ENCODE data around the gene XIAP. TPM values are rescaled to one million over a fixed set of nuclear protein-coding genes. Genes with fewer than 3 reads are reported as not detected.
"Not testable (repeated sequence)": the region's sequence is repeated elsewhere in the genome, so short reads cannot be mapped to it uniquely, and the experiment has no call there.

Gene XIAP
- total RNA-seq, 1 donor from 2014 or later, result 35.3 TPM

GRCh38 chrX:123846577-123847038 lies 13.2 kb upstream of the XIAP start:
- Mint-ChIP-seq H3K36me3 (ENCODE audit: insufficient read depth) (peaks cover 2% of the 10 kb centered on the region), H3K27ac (no peak overlapping the region)

DNA sequence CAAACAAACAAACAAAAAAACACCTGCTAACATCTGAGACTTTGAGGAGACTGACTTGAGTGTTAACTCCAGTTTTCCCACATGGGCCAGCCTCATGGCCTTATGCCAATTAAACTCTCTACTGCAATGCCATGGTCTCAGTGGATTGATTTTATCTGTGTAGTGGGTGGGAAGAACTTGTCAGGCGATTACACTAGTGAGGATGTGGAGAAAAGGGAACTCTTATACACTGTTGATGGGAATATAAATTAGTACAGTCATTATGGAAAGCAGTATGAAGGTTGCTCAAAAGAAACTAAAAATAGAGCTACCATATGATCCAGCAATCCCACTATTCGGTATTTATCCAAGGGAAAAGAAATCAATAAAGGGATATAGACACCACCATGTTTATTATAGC lies 12.8 kb upstream of the XIAP start:
- H3K36me3 Mint-ChIP-seq (ENCODE audit: insufficient read depth), result peaks cover 2% of the 10 kb centered on the region

More at GRCh38 chrX:123846577-123847038, 13.2 kb upstream of the XIAP start:
- H3K4me3 Mint-ChIP-seq (ENCODE audit: low read depth), result no peak overlapping the region
- no peaks in the 10 kb centered on the region for H3K4me1 Mint-ChIP-seq (ENCODE audit: low read depth)
- no peak for DNase-seq (ENCODE audit: low spot score, unreplicated experiment)
- TF ChIP-seq CTCF (IDR thresholded peaks at IDR 0.05; ENCODE audit: unreplicated experiment), result no peak
- H3K27me3 Mint-ChIP-seq, result no peaks in the 10 kb centered on the region
- peaks cover 22% of the 10 kb centered on the region for H3K9me3 Mint-ChIP-seq (ENCODE audit: low read depth)

DNA sequence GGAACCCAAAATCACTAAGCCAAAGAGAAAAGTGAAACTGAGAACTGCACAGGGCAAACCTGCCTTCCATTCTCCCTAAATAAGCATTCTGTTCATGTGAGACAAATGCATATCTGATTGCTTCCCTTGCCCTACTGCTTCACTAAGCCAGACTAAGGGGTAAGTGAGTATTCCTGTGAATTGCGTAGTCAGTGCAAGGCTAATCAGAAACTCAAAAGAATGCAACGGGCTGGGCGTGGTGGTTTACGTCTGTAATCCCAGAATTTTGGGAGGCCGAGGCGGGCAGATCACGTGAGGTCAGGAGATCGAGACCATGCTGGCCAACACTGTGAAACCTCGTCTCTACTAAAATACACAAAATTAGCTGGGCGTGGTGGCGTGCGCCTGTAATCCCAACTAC lies 10.8 kb upstream of the XIAP start:
- Mint-ChIP-seq H3K4me1 (ENCODE audit: low read depth) (no peaks in the 10 kb centered on the region), H3K27ac (no peak overlapping the region), H3K36me3 (ENCODE audit: insufficient read depth) (peaks cover 2% of the 10 kb centered on the region), H3K4me3 (ENCODE audit: low read depth) (no peak overlapping the region), H3K9me3 (ENCODE audit: low read depth) (peaks cover 25% of the 10 kb centered on the region), H3K27me3 (no peaks in the 10 kb centered on the region)
- TF ChIP-seq CTCF (IDR thresholded peaks at IDR 0.05; ENCODE audit: unreplicated experiment), result no peak
- DNase-seq (ENCODE audit: low spot score, unreplicated experiment), result no peak

More for the DNA sequence above, 12.8 kb upstream of the XIAP start:
- Mint-ChIP-seq H3K27me3 (no peaks in the 10 kb centered on the region), H3K9me3 (ENCODE audit: low read depth) (peaks cover 22% of the 10 kb centered on the region), H3K4me1 (ENCODE audit: low read depth) (no peaks in the 10 kb centered on the region), H3K4me3 (ENCODE audit: low read depth) (no peak overlapping the region), H3K27ac (no peak overlapping the region)
- no peak for TF ChIP-seq CTCF (IDR thresholded peaks at IDR 0.05; ENCODE audit: unreplicated experiment)
- DNase-seq (ENCODE audit: low spot score, unreplicated experiment), result no peak

- not testable (repeated sequence) for H3K27me3 Mint-ChIP-seq; H3K36me3 Mint-ChIP-seq (ENCODE audit: insufficient read depth); H3K4me1 Mint-ChIP-seq (ENCODE audit: low read depth); H3K27ac Mint-ChIP-seq; DNase-seq (ENCODE audit: low spot score, unreplicated experiment); H3K4me3 Mint-ChIP-seq (ENCODE audit: low read depth)
- H3K9me3 Mint-ChIP-seq (ENCODE audit: low read depth), result peaks cover 26% of the 10 kb centered on the region
These were observed 9.9 kb upstream of the XIAP start for GRCh38 chrX:123849906-123850305.

DNA sequence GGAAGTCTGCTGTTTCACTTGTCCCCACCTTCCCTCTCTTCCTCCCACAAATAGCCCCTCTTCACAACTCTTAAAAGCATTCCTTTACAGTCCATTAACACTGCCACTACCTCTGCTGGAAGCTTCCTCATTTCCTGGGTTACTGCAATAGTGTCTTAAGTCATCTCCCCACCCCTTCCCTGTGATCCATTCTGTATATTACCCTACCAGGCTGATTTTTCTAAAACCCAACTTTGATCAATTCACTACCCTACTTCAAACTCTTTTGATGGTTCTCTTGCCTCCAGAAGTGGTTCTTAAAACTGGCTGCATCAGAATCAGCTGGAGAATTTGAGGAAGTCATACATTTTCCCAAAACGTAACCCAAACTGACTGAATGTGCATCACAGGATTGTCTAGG lies 8.8 kb upstream of the XIAP start:
- Mint-ChIP-seq H3K36me3 (ENCODE audit: insufficient read depth) (peaks cover 2% of the 10 kb centered on the region), H3K27me3 (no peaks in the 10 kb centered on the region), H3K27ac (no peak overlapping the region), H3K9me3 (ENCODE audit: low read depth) (peaks cover 32% of the 10 kb centered on the region), H3K4me3 (ENCODE audit: low read depth) (no peak overlapping the region), H3K4me1 (ENCODE audit: low read depth) (no peaks in the 10 kb centered on the region)
- no peak for DNase-seq (ENCODE audit: low spot score, unreplicated experiment)
- TF ChIP-seq CTCF (IDR thresholded peaks at IDR 0.05; ENCODE audit: unreplicated experiment), result no peak

DNA sequence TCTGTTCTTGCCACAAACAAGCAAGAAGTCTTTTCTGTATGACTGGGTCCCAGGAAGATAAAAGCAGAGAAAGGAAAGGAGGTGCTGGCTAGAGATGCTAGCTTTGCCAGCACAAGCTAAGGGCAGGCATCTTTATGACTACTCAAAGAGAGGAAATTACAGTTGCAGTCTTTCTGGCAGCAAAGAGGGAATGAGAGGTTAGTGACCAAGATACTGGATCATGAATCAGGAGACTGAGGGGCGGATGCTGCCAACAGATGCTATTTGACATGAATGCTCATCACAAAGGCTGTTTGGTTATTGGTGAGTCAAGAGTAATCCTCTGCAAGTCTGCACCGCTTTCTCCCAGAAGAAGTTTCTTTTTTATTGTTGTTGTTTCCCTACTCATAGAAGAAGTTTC lies 5.5 kb upstream of the XIAP start:
- Mint-ChIP-seq H3K4me1 (ENCODE audit: low read depth) (peaks cover 6% of the 10 kb centered on the region), H3K27ac (no peak overlapping the region), H3K9me3 (ENCODE audit: low read depth) (peaks cover 43% of the 10 kb centered on the region), H3K36me3 (ENCODE audit: insufficient read depth) (peaks cover 1% of the 10 kb centered on the region), H3K27me3 (no peaks in the 10 kb centered on the region), H3K4me3 (ENCODE audit: low read depth) (no peak overlapping the region)
- no peak for DNase-seq (ENCODE audit: low spot score, unreplicated experiment)
- TF ChIP-seq CTCF (IDR thresholded peaks at IDR 0.05; ENCODE audit: unreplicated experiment), result no peak

Data from progenitor cell of endocrine pancreas (in vitro differentiated cells).